Measurements from ENCODE around the gene ZBTB46. TPM values are rescaled to one million over a fixed set of nuclear protein-coding genes. Genes with fewer than 3 reads are reported as not detected.

ZBTB46 gene
- total RNA-seq, 1 experiment from 2014 or later, result 10.7 TPM

DNA sequence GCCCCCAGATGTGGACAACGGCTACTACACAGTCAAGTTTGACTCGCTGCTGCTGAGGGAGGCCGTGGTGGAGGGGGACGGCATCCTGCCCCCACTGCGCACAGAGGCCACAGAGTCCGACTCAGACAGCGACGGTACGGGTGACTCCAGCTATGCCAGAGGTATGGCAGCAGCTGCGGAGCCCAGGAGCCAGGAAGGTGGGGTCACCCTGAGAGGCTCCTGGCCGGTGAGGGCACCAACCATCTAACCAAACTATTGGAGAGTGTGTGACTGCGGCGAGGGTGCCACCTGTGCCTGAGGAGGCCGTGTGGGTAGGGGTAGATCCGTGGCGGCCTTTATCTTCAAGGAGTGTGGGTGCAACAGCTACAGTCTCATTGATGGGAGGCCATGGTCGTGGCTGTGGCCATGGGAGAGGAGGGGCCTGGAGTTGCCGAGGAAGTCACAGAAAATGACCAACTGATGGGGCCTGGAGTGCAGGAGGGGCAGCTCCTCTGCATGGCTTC lies 97.4 kb downstream of the ZBTB46 start:
- H4K20me1 ChIP-seq (ENCODE audit: insufficient read depth), result no peaks in the 10 kb centered on the region
- no peak overlapping the region for H3K27ac ChIP-seq (ENCODE audit: low read depth, low read length)
- peaks cover 0 to 16% of the 10 kb centered on the region in 2 experiments; a peak in 2 of 4 replicates for H3K36me3 ChIP-seq (ENCODE audit: control insufficient read depth in 1 of 2, insufficient read depth in 2 of 2, low read length in 2 of 2)
- H3K9me3 ChIP-seq (ENCODE audit: control insufficient read depth in 1 of 2, insufficient read depth in 1 of 2, low read depth in 1 of 2, low read length in 2 of 2), result no peaks in the 10 kb centered on the region
- H3K9me2 ChIP-seq (ENCODE audit: insufficient read depth), result no peaks in the 10 kb centered on the region
- peaks cover 10 to 29% of the 10 kb centered on the region in 2 experiments; a peak in 3 of 4 replicates for H3K4me1 ChIP-seq (ENCODE audit: control insufficient read depth in 1 of 2, insufficient read depth in 2 of 2, low read length in 2 of 2)
- no peak overlapping the region for H2AFZ ChIP-seq (ENCODE audit: low read depth, low read length, poor library complexity, severe bottlenecking)
- no peak overlapping the region for H3K4me3 ChIP-seq (replicated peaks in 1 of 2; ENCODE audit: low read depth in 1 of 2, low read length in 2 of 2)
- ChIA-PET RAD21 (ENCODE audit: low non-redundant PET in 1 of 2, low total read pairs in 2 of 2, uncharacterized antibody in 2 of 2, unreplicated experiment in 2 of 2) (no interaction called here), CTCF (no interaction called here), POLR2A (no interaction called here)
- no peaks in the 10 kb centered on the region for H3K27me3 ChIP-seq (ENCODE audit: insufficient read depth, low read length)
- TF ChIP-seq ZNF274 (IDR thresholded peaks at IDR 0.05; ENCODE audit: low read depth, low read length) (no peak), EZH2phosphoT487 (IDR thresholded peaks at IDR 0.05; ENCODE audit: borderline replicate concordance) (no peak), FOSL1 (IDR thresholded peaks at IDR 0.05; ENCODE audit: low read depth) (no peak), POLR2AphosphoS5 (IDR thresholded peaks at IDR 0.05; ENCODE audit: low read depth, low read length) (no peak), EGR1 (IDR thresholded peaks at IDR 0.05; ENCODE audit: low read depth) (no peak), ELF1 (IDR thresholded peaks at IDR 0.05; ENCODE audit: borderline replicate concordance, low read depth) (no peak), SP1 (IDR thresholded peaks at IDR 0.05; ENCODE audit: low read depth) (no peak), POLR2A (IDR thresholded peaks at IDR 0.05; ENCODE audit: borderline replicate concordance, extremely low read depth, insufficient read depth, insufficient read length) (no peak), CBX3 (IDR thresholded peaks at IDR 0.05; ENCODE audit: low read depth) (no peak), SIN3A (IDR thresholded peaks at IDR 0.05; ENCODE audit: low read depth) (no peak), TCF7L2 (IDR thresholded peaks at IDR 0.05; ENCODE audit: borderline replicate concordance, extremely low read depth, insufficient read depth, insufficient read length) (no peak)
- TF ChIP-seq, protein P1, sequence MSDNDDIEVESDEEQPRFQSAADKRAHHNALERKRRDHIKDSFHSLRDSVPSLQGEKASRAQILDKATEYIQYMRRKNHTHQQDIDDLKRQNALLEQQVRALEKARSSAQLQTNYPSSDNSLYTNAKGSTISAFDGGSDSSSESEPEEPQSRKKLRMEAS (IDR thresholded peaks at IDR 0.05), result no peak
- TF ChIP-seq, protein P2, sequence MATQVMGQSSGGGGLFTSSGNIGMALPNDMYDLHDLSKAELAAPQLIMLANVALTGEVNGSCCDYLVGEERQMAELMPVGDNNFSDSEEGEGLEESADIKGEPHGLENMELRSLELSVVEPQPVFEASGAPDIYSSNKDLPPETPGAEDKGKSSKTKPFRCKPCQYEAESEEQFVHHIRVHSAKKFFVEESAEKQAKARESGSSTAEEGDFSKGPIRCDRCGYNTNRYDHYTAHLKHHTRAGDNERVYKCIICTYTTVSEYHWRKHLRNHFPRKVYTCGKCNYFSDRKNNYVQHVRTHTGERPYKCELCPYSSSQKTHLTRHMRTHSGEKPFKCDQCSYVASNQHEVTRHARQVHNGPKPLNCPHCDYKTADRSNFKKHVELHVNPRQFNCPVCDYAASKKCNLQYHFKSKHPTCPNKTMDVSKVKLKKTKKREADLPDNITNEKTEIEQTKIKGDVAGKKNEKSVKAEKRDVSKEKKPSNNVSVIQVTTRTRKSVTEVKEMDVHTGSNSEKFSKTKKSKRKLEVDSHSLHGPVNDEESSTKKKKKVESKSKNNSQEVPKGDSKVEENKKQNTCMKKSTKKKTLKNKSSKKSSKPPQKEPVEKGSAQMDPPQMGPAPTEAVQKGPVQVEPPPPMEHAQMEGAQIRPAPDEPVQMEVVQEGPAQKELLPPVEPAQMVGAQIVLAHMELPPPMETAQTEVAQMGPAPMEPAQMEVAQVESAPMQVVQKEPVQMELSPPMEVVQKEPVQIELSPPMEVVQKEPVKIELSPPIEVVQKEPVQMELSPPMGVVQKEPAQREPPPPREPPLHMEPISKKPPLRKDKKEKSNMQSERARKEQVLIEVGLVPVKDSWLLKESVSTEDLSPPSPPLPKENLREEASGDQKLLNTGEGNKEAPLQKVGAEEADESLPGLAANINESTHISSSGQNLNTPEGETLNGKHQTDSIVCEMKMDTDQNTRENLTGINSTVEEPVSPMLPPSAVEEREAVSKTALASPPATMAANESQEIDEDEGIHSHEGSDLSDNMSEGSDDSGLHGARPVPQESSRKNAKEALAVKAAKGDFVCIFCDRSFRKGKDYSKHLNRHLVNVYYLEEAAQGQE (IDR thresholded peaks at IDR 0.05; ENCODE audit: low read depth), result no peak
- TF ChIP-seq, protein P3, sequence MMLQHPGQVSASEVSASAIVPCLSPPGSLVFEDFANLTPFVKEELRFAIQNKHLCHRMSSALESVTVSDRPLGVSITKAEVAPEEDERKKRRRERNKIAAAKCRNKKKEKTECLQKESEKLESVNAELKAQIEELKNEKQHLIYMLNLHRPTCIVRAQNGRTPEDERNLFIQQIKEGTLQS (IDR thresholded peaks at IDR 0.05), result no peak
- TF ChIP-seq, protein P4, sequence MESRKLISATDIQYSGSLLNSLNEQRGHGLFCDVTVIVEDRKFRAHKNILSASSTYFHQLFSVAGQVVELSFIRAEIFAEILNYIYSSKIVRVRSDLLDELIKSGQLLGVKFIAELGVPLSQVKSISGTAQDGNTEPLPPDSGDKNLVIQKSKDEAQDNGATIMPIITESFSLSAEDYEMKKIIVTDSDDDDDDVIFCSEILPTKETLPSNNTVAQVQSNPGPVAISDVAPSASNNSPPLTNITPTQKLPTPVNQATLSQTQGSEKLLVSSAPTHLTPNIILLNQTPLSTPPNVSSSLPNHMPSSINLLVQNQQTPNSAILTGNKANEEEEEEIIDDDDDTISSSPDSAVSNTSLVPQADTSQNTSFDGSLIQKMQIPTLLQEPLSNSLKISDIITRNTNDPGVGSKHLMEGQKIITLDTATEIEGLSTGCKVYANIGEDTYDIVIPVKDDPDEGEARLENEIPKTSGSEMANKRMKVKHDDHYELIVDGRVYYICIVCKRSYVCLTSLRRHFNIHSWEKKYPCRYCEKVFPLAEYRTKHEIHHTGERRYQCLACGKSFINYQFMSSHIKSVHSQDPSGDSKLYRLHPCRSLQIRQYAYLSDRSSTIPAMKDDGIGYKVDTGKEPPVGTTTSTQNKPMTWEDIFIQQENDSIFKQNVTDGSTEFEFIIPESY (IDR thresholded peaks at IDR 0.05; ENCODE audit: extremely low read depth, insufficient replicate concordance, low read length), result no peak
- TF ChIP-seq, protein P5, sequence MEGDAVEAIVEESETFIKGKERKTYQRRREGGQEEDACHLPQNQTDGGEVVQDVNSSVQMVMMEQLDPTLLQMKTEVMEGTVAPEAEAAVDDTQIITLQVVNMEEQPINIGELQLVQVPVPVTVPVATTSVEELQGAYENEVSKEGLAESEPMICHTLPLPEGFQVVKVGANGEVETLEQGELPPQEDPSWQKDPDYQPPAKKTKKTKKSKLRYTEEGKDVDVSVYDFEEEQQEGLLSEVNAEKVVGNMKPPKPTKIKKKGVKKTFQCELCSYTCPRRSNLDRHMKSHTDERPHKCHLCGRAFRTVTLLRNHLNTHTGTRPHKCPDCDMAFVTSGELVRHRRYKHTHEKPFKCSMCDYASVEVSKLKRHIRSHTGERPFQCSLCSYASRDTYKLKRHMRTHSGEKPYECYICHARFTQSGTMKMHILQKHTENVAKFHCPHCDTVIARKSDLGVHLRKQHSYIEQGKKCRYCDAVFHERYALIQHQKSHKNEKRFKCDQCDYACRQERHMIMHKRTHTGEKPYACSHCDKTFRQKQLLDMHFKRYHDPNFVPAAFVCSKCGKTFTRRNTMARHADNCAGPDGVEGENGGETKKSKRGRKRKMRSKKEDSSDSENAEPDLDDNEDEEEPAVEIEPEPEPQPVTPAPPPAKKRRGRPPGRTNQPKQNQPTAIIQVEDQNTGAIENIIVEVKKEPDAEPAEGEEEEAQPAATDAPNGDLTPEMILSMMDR (IDR thresholded peaks at IDR 0.05 in 2 of 3, conservative IDR thresholded peaks at IDR 0.05 in 1 of 3; ENCODE audit: borderline replicate concordance in 1 of 3, insufficient read depth in 1 of 3, low read depth in 2 of 3, low read length in 2 of 3), result no peak
- intact Hi-C loops (cut with micrococcal nuclease), result loop anchor here (10.0 kb wide), 1 partner anchor 131 kb away; the partner anchor contains the start of genes ABHD16B and TPD52L2
- DNase-seq (ENCODE audit: low read depth, low spot score) (no peak), ATAC-seq (no peak)
- H3K9ac ChIP-seq (ENCODE audit: low read length), result no peak overlapping the region
- peaks cover 51% of the 10 kb centered on the region for H3K79me2 ChIP-seq (ENCODE audit: insufficient read depth, low read length)
- H3K4me2 ChIP-seq (ENCODE audit: low read length), result no peak overlapping the region
- BruUV-seq (replicated peaks), result no TSS peak

All from HCT116 (cell line).